Upper lobe of right lung (tissue), 1 donor: ENCODE results near the gene UPF3A. TPM values are rescaled to one million over a fixed set of nuclear protein-coding genes. Genes with fewer than 3 reads are reported as not detected.

Experiments used
- ATAC-seq: fragments of 200-7000 bp; cut with Tn5 transposase; one replicate; pipeline ENCODE4 v1.9.1; 2020; ENCODE audit warnings: mild to moderate bottlenecking, moderate library complexity
- DNase-seq: peaks from one replicate; pipeline ENCODE4 v3.0.0-alpha.2; 2020
- H3K27ac ChIP-seq: fragments of 200-600 bp; one replicate; pipeline ENCODE4 v1.8.0; 2022
- H3K27me3 ChIP-seq: fragments of 200-600 bp; one replicate; pipeline ENCODE4 v1.8.0; 2022; ENCODE audit warnings: mild to moderate bottlenecking
- H3K36me3 ChIP-seq: fragments of 200-600 bp; one replicate; pipeline ENCODE4 v1.8.0; 2022
- H3K4me1 ChIP-seq: fragments of 200-600 bp; one replicate; pipeline ENCODE4 v1.8.0; 2022
- H3K4me3 ChIP-seq: fragments of 200-600 bp; one replicate; pipeline ENCODE4 v1.8.0; 2022; ENCODE audit warnings: mild to moderate bottlenecking
- H3K9me3 ChIP-seq: fragments of 200-600 bp; one replicate; pipeline ENCODE4 v1.8.0; 2022
- CTCF ChIP-seq: fragments of 200-600 bp; IDR thresholded peaks from one replicate; pipeline ENCODE4 v1.8.0; 2022; ENCODE audit warnings: antibody characterized with exemption
- intact Hi-C: fragments of 100-400 bp; cut with DNase I; formaldehyde crosslinking; loops from one replicate; pipeline ENCODE4 v1.11.0; 2022
- total RNA-seq: library from RNA; stranded (reverse); fragmentation: NEBNext Ultra II Directional; extraction: Animal tissue kit (Norgen Biotek cat#: 25700); gene quantifications from one replicate; pipeline ENCODE4 v1.2.1, GENCODE V29; 2021
- donor health status: DM: no; HTN: yes; CAD: no; lungs with severe emphysema.

UPF3A gene
- total RNA-seq, 1 donor from 2014 or later, result 35.6 TPM

- DNase-seq (no peak), ATAC-seq (no peak)
- TF ChIP-seq CTCF, result no peak
- H3K9me3 ChIP-seq, result no peaks in the 10 kb centered on the region
- peaks cover 34% of the 10 kb centered on the region for H3K4me1 ChIP-seq
- H3K27ac ChIP-seq, result peak overlapping the region; percentile 93
- H3K36me3 ChIP-seq, result no peaks in the 10 kb centered on the region
- no peaks in the 10 kb centered on the region for H3K27me3 ChIP-seq
- intact Hi-C loops, result no loop called here
- H3K4me3 ChIP-seq, result peak overlapping the region; percentile 77
These were observed 33.8 kb downstream of the UPF3A start for GRCh38 chr13:114315074-114315785.

DNA sequence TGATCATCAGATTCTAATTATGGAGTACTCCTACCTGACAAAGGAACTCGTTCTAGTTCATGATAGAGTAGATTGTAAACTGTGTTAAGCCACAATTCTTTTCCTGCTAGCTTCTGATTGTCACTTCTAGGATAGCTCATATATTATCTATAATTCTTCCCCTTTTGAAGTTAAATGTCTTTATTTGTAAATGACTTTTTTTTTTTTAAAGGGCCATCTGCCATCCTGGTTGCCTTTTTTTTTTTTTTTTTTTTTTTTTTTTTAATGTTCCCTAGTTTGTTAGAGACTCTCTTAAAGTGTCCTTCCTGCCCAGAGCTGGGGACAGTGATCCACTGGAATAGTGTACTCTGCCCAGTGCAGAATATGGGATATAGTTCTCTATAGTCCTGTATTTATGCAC lies 37.2 kb downstream of the UPF3A start:
- intact Hi-C loops, result no loop called here
- H3K4me3 ChIP-seq, result no peak overlapping the region
- ATAC-seq, result no peak
- no peaks in the 10 kb centered on the region for H3K9me3 ChIP-seq
- H3K4me1 ChIP-seq, result peaks cover 28% of the 10 kb centered on the region
- no peak for TF ChIP-seq CTCF
- H3K27me3 ChIP-seq, result no peaks in the 10 kb centered on the region
- DNase-seq, result no peak
- no peak overlapping the region for H3K27ac ChIP-seq
- peaks cover 28% of the 10 kb centered on the region for H3K36me3 ChIP-seq

DNA sequence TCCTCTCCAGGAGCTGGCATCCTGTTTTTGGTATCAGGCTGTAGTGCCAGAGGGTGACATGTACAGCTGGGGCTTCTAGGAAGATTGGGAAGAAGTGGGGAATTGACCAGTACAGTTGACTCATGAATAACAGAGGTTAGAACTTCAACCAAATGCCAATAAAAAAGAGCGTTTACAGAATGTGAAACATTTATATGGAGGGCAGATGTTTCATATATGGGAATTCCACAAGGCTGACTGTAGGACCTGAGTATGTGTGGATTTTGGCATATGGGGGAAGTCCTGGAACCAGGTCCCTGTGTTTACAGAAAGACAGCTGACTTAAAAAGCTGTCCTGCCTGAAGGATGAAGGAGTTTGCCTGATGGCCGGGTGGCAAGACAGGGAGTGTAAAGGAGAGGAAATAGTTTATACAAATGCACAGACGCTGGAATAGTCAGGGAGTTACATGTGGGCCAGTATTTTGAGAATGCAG lies 38.1 kb downstream of the UPF3A start:
- peaks cover 27% of the 10 kb centered on the region for H3K4me1 ChIP-seq
- no peak overlapping the region for H3K4me3 ChIP-seq
- no peak for ATAC-seq
- intact Hi-C loops, result no loop called here
- DNase-seq, result no peak
- no peak for TF ChIP-seq CTCF
- peaks cover 37% of the 10 kb centered on the region for H3K36me3 ChIP-seq
- peak overlapping the region; percentile 0 for H3K27ac ChIP-seq
- no peaks in the 10 kb centered on the region for H3K27me3 ChIP-seq
- H3K9me3 ChIP-seq, result no peaks in the 10 kb centered on the region

- DNase-seq (no peak), ATAC-seq (no peak)
- Histone ChIP-seq H3K27me3 (no peaks in the 10 kb centered on the region), H3K36me3 (peaks cover 43% of the 10 kb centered on the region), H3K4me1 (peaks cover 26% of the 10 kb centered on the region), H3K27ac (peak overlapping the region; percentile 0), H3K9me3 (no peaks in the 10 kb centered on the region), H3K4me3 (no peak overlapping the region)
- TF ChIP-seq CTCF, result no peak
- intact Hi-C loops, result no loop called here
These were observed 38.7 kb downstream of the UPF3A start for GRCh38 chr13:114320065-114320464.

DNA sequence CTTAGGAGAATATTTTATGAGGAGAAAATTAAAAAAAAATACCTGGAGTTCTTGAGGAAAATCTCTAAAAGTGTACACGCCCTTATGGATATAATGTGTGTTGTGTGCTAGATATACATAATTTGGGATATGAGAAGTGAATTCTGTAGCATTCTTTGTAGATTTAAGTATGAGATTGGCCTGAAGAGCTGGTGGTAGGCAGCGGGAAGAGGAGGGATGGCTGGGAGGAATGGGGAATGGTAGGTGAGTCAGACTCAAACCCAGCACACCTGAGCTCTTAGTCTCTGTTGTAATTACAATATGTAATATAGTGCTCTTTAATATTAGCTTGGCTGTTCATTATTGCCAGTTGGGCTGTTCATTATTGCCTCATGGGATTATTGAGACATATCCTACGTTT lies 39.9 kb downstream of the UPF3A start:
- H3K9me3 ChIP-seq, result no peaks in the 10 kb centered on the region
- intact Hi-C loops, result no loop called here
- no peak overlapping the region for H3K4me3 ChIP-seq
- no peaks in the 10 kb centered on the region for H3K27me3 ChIP-seq
- no peak for TF ChIP-seq CTCF
- H3K27ac ChIP-seq, result no peak overlapping the region
- ATAC-seq (no peak), DNase-seq (no peak)
- peaks cover 44% of the 10 kb centered on the region for H3K36me3 ChIP-seq
- H3K4me1 ChIP-seq, result peaks cover 17% of the 10 kb centered on the region
